Vagina (tissue), 2 donors: Measurements from ENCODE around the gene SMPX. TPM values are rescaled to one million over a fixed set of nuclear protein-coding genes. Genes with fewer than 3 reads are reported as not detected.

Experiments
- DNase-seq, 2 donors: peaks; one replicate each; pipeline ENCODE4 v3.0.0-alpha.2; 2017; ENCODE audit errors: extremely low spot score in 2 of 2
- H3K27ac ChIP-seq: fragments of 200-600 bp; sonication (generic); one replicate; pipeline ENCODE4 v1.5.1; 2019
- H3K27me3 ChIP-seq: fragments of 200-600 bp; sonication (generic); one replicate; pipeline ENCODE4 v1.5.1; 2019
- H3K36me3 ChIP-seq, 2 donors: fragments of 200-600 bp; sonication (generic); one replicate each; pipeline ENCODE4 v1.5.1; 2017 to 2019
- H3K4me1 ChIP-seq: fragments of 200-600 bp; sonication (generic); one replicate; pipeline ENCODE4 v1.5.1; 2019
- H3K4me3 ChIP-seq, 2 donors: fragments of 200-600 bp; sonication (generic); 1 replicate in 1 of 2; 2 replicates in 1 of 2; pipeline ENCODE4 v1.5.1; 2016 to 2019
- H3K9me3 ChIP-seq: fragments of 200-600 bp; sonication (generic); one replicate; pipeline ENCODE4 v1.5.1; 2019
- CTCF ChIP-seq, 3 experiments: fragments of 450-650 bp in 2 of 3; fragments of 200-600 bp in 1 of 3; sonication (generic) in 1 of 3; IDR thresholded peaks; one replicate each; pipeline ENCODE4 v1.5.1; 2017 to 2019; ENCODE audit warnings: antibody characterized with exemption in 3 of 3, mild to moderate bottlenecking in 2 of 3, moderate library complexity in 2 of 3
- POLR2A ChIP-seq, 2 donors: fragments of 450-650 bp; IDR thresholded peaks; one replicate each; pipeline ENCODE4 v1.6.1; 2017; ENCODE audit warnings: antibody characterized with exemption in 2 of 2, mild to moderate bottlenecking in 2 of 2, moderate library complexity in 2 of 2
- POLR2AphosphoS5 ChIP-seq, 2 donors: sonication (generic); formaldehyde crosslinking; IDR thresholded peaks; one replicate each; pipeline ENCODE4 v1.9.0; 2017; ENCODE audit warnings: antibody characterized with exemption in 2 of 2, mild to moderate bottlenecking in 2 of 2, low read depth in 1 of 2; ENCODE audit not compliant: insufficient read depth in 1 of 2
- intact Hi-C: fragments of 100-400 bp; cut with DNase I; formaldehyde crosslinking; loops from one replicate; pipeline ENCODE4 v1.15.1; 2023
- total RNA-seq: library from RNA; depleted of rRNA; stranded (reverse); fragments of >200 nt; gene quantifications from one replicate; pipeline ENCODE4 v1.2.3, GENCODE V29; 2016

The SMPX gene
- total RNA-seq, 1 donor from 2014 or later, result not detected

- no peak overlapping the region for H3K27ac ChIP-seq
- H3K36me3 ChIP-seq, result no peaks in the 10 kb centered on the region
- intact Hi-C loops, result no loop called here
- no peak overlapping the region for H3K4me3 ChIP-seq
- no peaks in the 10 kb centered on the region for H3K4me1 ChIP-seq
- no peak for DNase-seq
- no peaks in the 10 kb centered on the region for H3K27me3 ChIP-seq
- H3K9me3 ChIP-seq, result no peaks in the 10 kb centered on the region
- TF ChIP-seq CTCF (IDR thresholded peaks at IDR 0.05), result no peak
- no peak for TF ChIP-seq POLR2A (IDR thresholded peaks at IDR 0.05)
- TF ChIP-seq POLR2AphosphoS5 (IDR thresholded peaks at IDR 0.05; ENCODE audit: insufficient read depth in 1 of 2, low read depth in 1 of 2), result no peak
These were observed 572 bp upstream of the SMPX start for GRCh38 chrX:21758488-21758887.

GRCh38 chrX:21756785-21757529 is 959 bp downstream of the SMPX start:
- H3K27ac ChIP-seq, result no peak overlapping the region

GRCh38 chrX:21749924-21750323 is 8.0 kb downstream of the SMPX start:
- DNase-seq, result no peak
- Histone ChIP-seq H3K36me3 (no peaks in the 10 kb centered on the region), H3K27ac (no peak overlapping the region), H3K4me3 (no peak overlapping the region), H3K27me3 (no peaks in the 10 kb centered on the region), H3K9me3 (no peaks in the 10 kb centered on the region), H3K4me1 (no peaks in the 10 kb centered on the region)
- TF ChIP-seq CTCF (IDR thresholded peaks at IDR 0.05), result no peak
- intact Hi-C loops, result no loop called here

More at GRCh38 chrX:21756785-21757529, 959 bp downstream of the SMPX start:
- H3K4me1 ChIP-seq, result no peaks in the 10 kb centered on the region
- H3K4me3 ChIP-seq, result no peak overlapping the region
- H3K9me3 ChIP-seq, result no peaks in the 10 kb centered on the region
- H3K27me3 ChIP-seq, result no peaks in the 10 kb centered on the region
- H3K36me3 ChIP-seq, result no peaks in the 10 kb centered on the region
- TF ChIP-seq CTCF (IDR thresholded peaks at IDR 0.05) (no peak), POLR2AphosphoS5 (IDR thresholded peaks at IDR 0.05; ENCODE audit: insufficient read depth in 1 of 2, low read depth in 1 of 2) (no peak), POLR2A (IDR thresholded peaks at IDR 0.05) (no peak)
- DNase-seq, result no peak
- intact Hi-C loops, result no loop called here

- no peaks in the 10 kb centered on the region for H3K4me1 ChIP-seq
- no peak overlapping the region for H3K4me3 ChIP-seq
- intact Hi-C loops, result no loop called here
- H3K27me3 ChIP-seq, result no peaks in the 10 kb centered on the region
- TF ChIP-seq POLR2AphosphoS5 (IDR thresholded peaks at IDR 0.05; ENCODE audit: insufficient read depth in 1 of 2, low read depth in 1 of 2), result no peak
- TF ChIP-seq POLR2A (IDR thresholded peaks at IDR 0.05), result no peak
- TF ChIP-seq CTCF (IDR thresholded peaks at IDR 0.05), result no peak
- H3K36me3 ChIP-seq, result no peaks in the 10 kb centered on the region
- no peaks in the 10 kb centered on the region for H3K9me3 ChIP-seq
- H3K27ac ChIP-seq, result no peak overlapping the region
- DNase-seq, result no peak
These were observed 9.7 kb downstream of the SMPX start for GRCh38 chrX:21748235-21748634.

- intact Hi-C loops, result no loop called here
- no peak overlapping the region for H3K4me3 ChIP-seq
- no peak for DNase-seq
- TF ChIP-seq POLR2AphosphoS5 (IDR thresholded peaks at IDR 0.05; ENCODE audit: insufficient read depth in 1 of 2, low read depth in 1 of 2) (no peak), CTCF (IDR thresholded peaks at IDR 0.05) (no peak), POLR2A (IDR thresholded peaks at IDR 0.05) (no peak)
- no peaks in the 10 kb centered on the region for H3K4me1 ChIP-seq
- H3K9me3 ChIP-seq, result no peaks in the 10 kb centered on the region
- H3K27ac ChIP-seq, result no peak overlapping the region
- H3K27me3 ChIP-seq, result no peaks in the 10 kb centered on the region
- no peaks in the 10 kb centered on the region for H3K36me3 ChIP-seq
These were observed 10.4 kb downstream of the SMPX start for GRCh38 chrX:21747558-21747957.
